Neural crest cell (in vitro differentiated cells): Measurements from ENCODE around the gene OR5M8. TPM values are rescaled to one million over a fixed set of nuclear protein-coding genes. Genes with fewer than 3 reads are reported as not detected.

Experiments
- DNase-seq: peaks from one replicate; pipeline ENCODE4 v3.0.0; 2021; ENCODE audit warnings: low read depth, mixed read lengths, low spot score
- H3K27ac Mint-ChIP-seq: one replicate; pipeline ENCODE4 v1.8.0; 2021; ENCODE audit warnings: mild to moderate bottlenecking, mixed read lengths; ENCODE audit not compliant: unreplicated experiment
- H3K27me3 Mint-ChIP-seq: 2 replicates; pipeline ENCODE4 v1.8.0; 2021; ENCODE audit warnings: low read depth, mild to moderate bottlenecking, mixed read lengths
- H3K36me3 Mint-ChIP-seq: 2 replicates; pipeline ENCODE4 v1.8.0; 2021; ENCODE audit warnings: low read depth, mild to moderate bottlenecking, mixed read lengths
- H3K4me1 Mint-ChIP-seq: 2 replicates; pipeline ENCODE4 v1.8.0; 2021; ENCODE audit warnings: mixed read lengths
- H3K4me3 Mint-ChIP-seq: one replicate; pipeline ENCODE4 v1.8.0; 2021; ENCODE audit warnings: mild to moderate bottlenecking, mixed read lengths
- H3K9me3 Mint-ChIP-seq: 2 replicates; pipeline ENCODE4 v1.8.0; 2021; ENCODE audit warnings: mixed read lengths
- CTCF ChIP-seq: fragments of 200-600 bp; sonication (generic); conservative IDR thresholded peaks from 2 replicates; pipeline ENCODE4 v1.5.0; 2021; ENCODE audit warnings: antibody characterized with exemption, mild to moderate bottlenecking
- total RNA-seq: library from RNA; stranded (reverse); gene quantifications from 2 replicates; pipeline ENCODE4 v1.2.1, GENCODE V29; 2021

The OR5M8 gene
- total RNA-seq, 1 donor from 2014 or later: not detected

DNA sequence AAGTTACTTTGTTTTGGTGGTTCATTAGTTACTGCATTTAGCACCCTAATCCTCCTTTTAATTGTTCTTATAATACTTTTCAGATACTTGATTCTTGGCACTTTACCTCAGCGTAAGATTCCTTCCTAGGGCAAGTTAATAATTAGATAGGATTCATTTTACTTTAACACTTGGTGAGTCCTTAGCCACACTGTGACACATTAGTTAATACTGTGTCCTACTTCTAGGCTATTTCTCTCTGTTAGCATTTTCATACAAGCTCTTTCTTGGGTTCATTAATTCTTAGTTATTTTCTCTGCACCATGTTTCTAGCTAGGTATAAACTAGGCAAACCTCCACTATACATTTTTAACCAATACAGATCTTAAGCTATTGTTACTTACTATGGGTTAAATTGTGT is 34.1 kb downstream of the OR5M8 start:
- no peaks in the 10 kb centered on the region for H3K4me1 Mint-ChIP-seq
- no peak overlapping the region for H3K4me3 Mint-ChIP-seq
- no peaks in the 10 kb centered on the region for H3K36me3 Mint-ChIP-seq
- H3K9me3 Mint-ChIP-seq: no peaks in the 10 kb centered on the region
- no peaks in the 10 kb centered on the region for H3K27me3 Mint-ChIP-seq
- no peak overlapping the region for H3K27ac Mint-ChIP-seq
- no peak for TF ChIP-seq CTCF
- DNase-seq: no peak

DNA sequence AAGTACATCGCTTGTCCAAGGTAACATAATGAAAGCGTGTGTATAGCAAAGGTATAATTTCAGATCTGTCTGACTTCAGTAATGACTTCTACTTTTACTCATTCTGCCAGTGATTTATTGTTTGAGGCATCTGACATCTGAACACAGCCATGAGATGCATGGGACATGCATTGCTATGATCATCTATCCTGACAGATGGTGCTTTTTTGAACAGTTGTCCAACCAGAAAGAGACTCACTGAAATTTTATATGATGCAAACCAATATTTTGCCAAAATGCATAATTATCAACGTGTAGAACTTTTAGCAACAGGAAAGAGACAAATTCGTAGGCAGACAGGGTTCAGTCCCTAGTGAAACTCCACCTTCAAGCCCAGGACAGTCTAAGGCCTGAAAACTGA is 37.6 kb downstream of the OR5M8 start:
- H3K4me3 Mint-ChIP-seq: no peak overlapping the region
- no peak for DNase-seq
- no peaks in the 10 kb centered on the region for H3K4me1 Mint-ChIP-seq

More for the DNA sequence above, 37.6 kb downstream of the OR5M8 start:
- TF ChIP-seq CTCF: no peak
- Mint-ChIP-seq H3K36me3 (no peaks in the 10 kb centered on the region), H3K27ac (no peak overlapping the region), H3K9me3 (no peaks in the 10 kb centered on the region), H3K27me3 (no peaks in the 10 kb centered on the region)

Other genes with a start within 250 kb of the OR5M8 start
- gene OR5T3, start 239.1 kb downstream of the OR5M8 start, total RNA-seq: not detected in 2 replicates
- gene OR5T1, start 217.2 kb downstream of the OR5M8 start, total RNA-seq: not detected in 2 replicates
- gene OR8H1, start 199.1 kb downstream of the OR5M8 start, total RNA-seq: not detected in 2 replicates
- gene OR8K3, start 176.2 kb downstream of the OR5M8 start, total RNA-seq: not detected in 2 replicates
- gene OR8K1, start 145.3 kb downstream of the OR5M8 start, total RNA-seq: not detected in 2 replicates
- gene OR8J1, start 137.1 kb downstream of the OR5M8 start, total RNA-seq: not detected in 2 replicates
- gene OR8U1, start 115.7 kb downstream of the OR5M8 start, total RNA-seq: not detected in 2 replicates
- gene OR5AL1, start 78.7 kb downstream of the OR5M8 start, total RNA-seq: not detected in 2 replicates
- not detected in 2 replicates for gene OR5M3, start 18.0 kb downstream of the OR5M8 start, total RNA-seq
- not detected in 2 replicates for gene OR5M11, start 51.9 kb upstream of the OR5M8 start, total RNA-seq
- not detected in 2 replicates for gene OR5M10, start 86.4 kb upstream of the OR5M8 start, total RNA-seq
- gene OR5M1, start 123.5 kb upstream of the OR5M8 start, total RNA-seq: not detected in 2 replicates
- gene OR5AP2, start 151.1 kb upstream of the OR5M8 start, total RNA-seq: not detected in 2 replicates
- gene OR5AR1, start 172.3 kb upstream of the OR5M8 start, total RNA-seq: not detected in 2 replicates
- not detected in 2 replicates for gene OR9G1, start 207.7 kb upstream of the OR5M8 start, total RNA-seq